ENCODE data around the gene SNX30. TPM values are rescaled to one million over a fixed set of nuclear protein-coding genes. Genes with fewer than 3 reads are reported as not detected.

Gene SNX30
- total and polyA plus RNA-seq, 4 donors: 18.1 to 31.8 (median 22.1) TPM

DNA sequence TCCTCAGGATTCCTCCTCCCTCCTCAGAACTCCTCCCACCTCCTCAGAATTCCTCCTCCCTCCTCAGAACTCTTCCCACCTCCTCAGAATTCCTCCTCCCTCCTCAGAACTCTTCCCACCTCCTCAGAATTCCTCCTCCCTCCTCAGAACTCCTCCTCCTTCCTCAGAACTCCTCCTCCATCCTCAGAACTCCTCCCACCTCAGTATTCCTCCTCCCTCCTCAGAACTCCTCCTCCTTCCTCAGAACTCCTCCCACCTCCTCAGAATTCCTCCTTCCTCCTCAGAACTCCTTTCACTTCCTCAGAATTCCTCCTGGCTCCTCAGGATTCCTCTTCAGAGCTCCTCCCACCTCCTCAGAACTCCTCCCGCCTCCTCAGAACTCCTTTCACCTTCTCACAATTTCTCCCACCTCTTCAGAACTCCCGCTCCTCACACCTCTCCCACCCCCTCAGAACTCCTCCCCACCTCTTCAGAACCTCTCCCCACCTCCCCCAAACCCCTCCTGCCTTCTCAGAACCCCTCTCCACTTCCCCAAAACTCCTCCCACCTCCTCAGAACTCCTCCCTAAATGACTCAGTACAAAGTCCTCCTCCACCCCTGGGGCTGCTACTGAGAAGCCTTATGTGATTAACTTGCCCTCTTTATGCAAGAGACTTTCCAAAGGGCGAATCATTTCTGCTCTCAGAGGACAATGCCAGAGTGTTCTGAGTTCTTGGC is 116.9 kb downstream of the SNX30 start:
- no peak for DNase-seq (ENCODE audit: low read depth in 4 of 6, low spot score in 6 of 6)
- Histone ChIP-seq H3K4me3 (ENCODE audit: low read depth, low read length) (no peak overlapping the region), H3K36me3 (ENCODE audit: control insufficient read depth, insufficient read depth, low read length) (peaks cover 26% of the 10 kb centered on the region), H3K27ac (ENCODE audit: low read depth, low read length) (no peak overlapping the region), H3K9me3 (ENCODE audit: control insufficient read depth, insufficient read depth, low read length) (no peaks in the 10 kb centered on the region), H3K27me3 (ENCODE audit: control insufficient read depth, insufficient read depth, low read length) (no peaks in the 10 kb centered on the region), H3K4me1 (ENCODE audit: control insufficient read depth, insufficient read depth, low read length) (peaks cover 4% of the 10 kb centered on the region)
- 47% methylated on average over 2 of the region's 3 CpGs for WGBS (ENCODE audit: insufficient coverage)

DNA sequence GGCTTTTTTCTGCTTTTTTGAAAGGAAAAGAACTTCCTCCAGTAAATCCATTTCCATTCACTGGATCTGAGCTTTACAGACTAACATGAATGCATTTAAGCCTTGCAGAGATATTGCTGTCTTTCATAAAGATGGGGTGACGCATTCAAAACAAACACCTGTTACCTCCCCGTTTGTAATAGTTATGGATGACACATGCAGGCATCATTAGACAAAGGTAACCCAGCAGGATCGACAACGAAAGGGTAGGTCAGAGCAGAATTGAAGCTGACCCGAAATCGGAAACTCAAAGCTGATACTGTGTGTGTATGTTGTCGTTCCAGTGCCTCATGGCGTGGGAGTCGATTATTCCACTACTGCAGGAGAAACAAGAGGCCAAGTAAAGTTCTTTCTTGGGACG is 117.9 kb downstream of the SNX30 start:
- no peaks in the 10 kb centered on the region for H3K9me3 ChIP-seq (ENCODE audit: control insufficient read depth, insufficient read depth, low read length)
- H3K4me1 ChIP-seq (ENCODE audit: control insufficient read depth, insufficient read depth, low read length): peaks cover 4% of the 10 kb centered on the region
- H3K27ac ChIP-seq (ENCODE audit: low read depth, low read length): no peak overlapping the region
- peaks cover 26% of the 10 kb centered on the region for H3K36me3 ChIP-seq (ENCODE audit: control insufficient read depth, insufficient read depth, low read length)
- no peaks in the 10 kb centered on the region for H3K27me3 ChIP-seq (ENCODE audit: control insufficient read depth, insufficient read depth, low read length)
- H3K4me3 ChIP-seq (ENCODE audit: low read depth, low read length): no peak overlapping the region
- DNase-seq (ENCODE audit: low read depth in 4 of 6, low spot score in 6 of 6): no peak
- 93% methylated on average over 10 of the region's 10 CpGs for WGBS (ENCODE audit: insufficient coverage)

DNA sequence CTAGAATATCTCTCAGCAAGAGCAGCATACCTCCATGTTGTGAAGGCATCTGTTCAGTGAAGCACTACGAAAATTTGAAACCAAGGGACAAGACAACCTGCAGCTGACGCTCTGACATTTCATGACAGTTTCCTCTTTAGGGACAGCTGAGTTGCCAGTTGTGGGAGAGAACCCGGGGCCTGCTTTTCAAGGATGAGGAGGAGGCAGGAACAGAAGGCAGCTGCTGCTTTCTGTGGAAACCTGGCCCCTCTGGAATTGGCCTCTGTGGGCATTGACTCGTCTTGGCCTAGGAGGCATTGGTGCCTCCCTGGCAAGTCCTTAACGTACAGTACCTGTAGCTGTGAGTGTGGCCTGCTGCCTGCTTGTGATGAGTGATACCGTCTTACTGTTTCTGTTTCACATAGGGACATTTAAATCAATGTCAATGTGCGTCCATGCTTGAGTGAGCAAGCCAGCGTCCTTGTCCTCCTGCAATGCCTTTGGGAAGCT is 118.5 kb downstream of the SNX30 start:
- Histone ChIP-seq H3K27me3 (ENCODE audit: control insufficient read depth, insufficient read depth, low read length) (no peaks in the 10 kb centered on the region), H3K4me1 (ENCODE audit: control insufficient read depth, insufficient read depth, low read length) (peaks cover 4% of the 10 kb centered on the region), H3K27ac (ENCODE audit: low read depth, low read length) (no peak overlapping the region), H3K36me3 (ENCODE audit: control insufficient read depth, insufficient read depth, low read length) (peaks cover 26% of the 10 kb centered on the region), H3K4me3 (ENCODE audit: low read depth, low read length) (no peak overlapping the region), H3K9me3 (ENCODE audit: control insufficient read depth, insufficient read depth, low read length) (no peaks in the 10 kb centered on the region)
- WGBS (ENCODE audit: insufficient coverage): 54% methylated on average over 8 of the region's 8 CpGs
- DNase-seq (ENCODE audit: low read depth in 4 of 6, low spot score in 6 of 6): no peak

DNA sequence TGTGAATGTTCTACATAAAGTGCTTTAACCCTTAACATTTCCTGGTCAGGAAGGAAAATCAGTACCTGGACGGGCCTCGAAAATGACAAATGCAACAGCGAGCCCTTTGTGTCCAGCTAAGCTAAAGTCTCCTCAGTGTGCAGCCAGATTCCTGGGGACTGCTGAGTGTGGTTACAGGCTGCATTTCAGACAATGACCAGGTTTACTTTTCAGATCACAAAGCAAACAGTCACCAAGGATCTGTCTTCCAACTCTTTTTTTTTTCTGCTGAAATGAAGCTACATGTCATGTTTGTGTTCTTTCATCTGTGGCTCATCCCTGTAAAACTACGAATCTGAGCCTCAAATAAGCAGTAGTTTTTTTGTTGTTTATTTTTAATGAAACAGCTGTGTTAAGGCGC is 119.4 kb downstream of the SNX30 start:
- H3K4me3 ChIP-seq (ENCODE audit: low read depth, low read length): no peak overlapping the region
- peaks cover 20% of the 10 kb centered on the region for H3K36me3 ChIP-seq (ENCODE audit: control insufficient read depth, insufficient read depth, low read length)
- no peaks in the 10 kb centered on the region for H3K27me3 ChIP-seq (ENCODE audit: control insufficient read depth, insufficient read depth, low read length)
- no peaks in the 10 kb centered on the region for H3K9me3 ChIP-seq (ENCODE audit: control insufficient read depth, insufficient read depth, low read length)
- H3K27ac ChIP-seq (ENCODE audit: low read depth, low read length): no peak overlapping the region
- peaks cover 4% of the 10 kb centered on the region for H3K4me1 ChIP-seq (ENCODE audit: control insufficient read depth, insufficient read depth, low read length)
- no peak for DNase-seq (ENCODE audit: low read depth in 4 of 6, low spot score in 6 of 6)
- WGBS (ENCODE audit: insufficient coverage): 100% methylated on average over 2 of the region's 5 CpGs

DNA sequence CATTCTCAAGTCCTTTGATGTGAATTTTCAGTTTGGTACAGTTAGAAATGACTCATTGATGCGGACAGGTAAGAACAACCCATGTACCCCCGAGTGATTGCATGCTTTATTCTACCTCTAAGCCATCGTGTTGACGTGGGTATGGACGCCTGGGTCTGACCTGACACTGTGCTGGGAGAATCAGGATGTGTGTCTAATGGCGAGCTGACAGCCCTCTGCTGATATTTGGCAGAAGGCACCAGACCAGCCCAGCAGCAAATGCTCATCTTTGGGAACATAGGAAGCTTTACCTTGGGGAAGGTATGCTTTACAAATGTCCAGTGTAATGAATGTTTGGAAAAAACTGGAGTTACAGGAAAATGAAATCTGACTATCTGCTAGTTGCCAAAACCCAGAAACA is 120.0 kb downstream of the SNX30 start:
- H3K27ac ChIP-seq (ENCODE audit: low read depth, low read length): no peak overlapping the region
- peaks cover 4% of the 10 kb centered on the region for H3K4me1 ChIP-seq (ENCODE audit: control insufficient read depth, insufficient read depth, low read length)
- H3K36me3 ChIP-seq (ENCODE audit: control insufficient read depth, insufficient read depth, low read length): peaks cover 16% of the 10 kb centered on the region
- no peak for DNase-seq (ENCODE audit: low read depth in 4 of 6, low spot score in 6 of 6)
- no peaks in the 10 kb centered on the region for H3K27me3 ChIP-seq (ENCODE audit: control insufficient read depth, insufficient read depth, low read length)
- WGBS (ENCODE audit: insufficient coverage): 90% methylated on average over 4 of the region's 6 CpGs
- no peaks in the 10 kb centered on the region for H3K9me3 ChIP-seq (ENCODE audit: control insufficient read depth, insufficient read depth, low read length)
- H3K4me3 ChIP-seq (ENCODE audit: low read depth, low read length): no peak overlapping the region

DNA sequence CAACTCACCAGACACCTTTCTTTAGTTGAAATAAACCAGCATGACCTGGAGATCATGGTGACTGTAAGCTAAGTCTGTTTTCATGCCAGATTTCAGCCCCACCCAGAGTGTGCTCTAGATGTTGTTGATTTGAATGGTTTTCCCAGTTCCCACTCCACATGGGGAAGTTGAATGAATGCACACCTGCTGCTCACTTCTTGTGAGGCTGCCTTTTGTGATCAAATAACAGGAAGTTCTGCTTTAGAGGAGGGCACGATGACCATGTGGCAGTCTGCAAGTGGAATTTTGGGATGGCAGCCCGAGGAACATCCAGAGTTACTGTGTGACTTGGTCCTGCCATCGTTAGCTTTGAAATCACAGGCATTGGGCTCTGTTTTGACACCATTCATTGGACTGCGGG is 121.5 kb downstream of the SNX30 start:
- Histone ChIP-seq H3K9me3 (ENCODE audit: control insufficient read depth, insufficient read depth, low read length) (no peaks in the 10 kb centered on the region), H3K4me1 (ENCODE audit: control insufficient read depth, insufficient read depth, low read length) (peaks cover 4% of the 10 kb centered on the region), H3K36me3 (ENCODE audit: control insufficient read depth, insufficient read depth, low read length) (peaks cover 12% of the 10 kb centered on the region), H3K27ac (ENCODE audit: low read depth, low read length) (no peak overlapping the region), H3K27me3 (ENCODE audit: control insufficient read depth, insufficient read depth, low read length) (no peaks in the 10 kb centered on the region), H3K4me3 (ENCODE audit: low read depth, low read length) (no peak overlapping the region)
- DNase-seq (ENCODE audit: low read depth in 4 of 6, low spot score in 6 of 6): no peak
- 46% methylated on average over 4 of the region's 4 CpGs for WGBS (ENCODE audit: insufficient coverage)

DNA sequence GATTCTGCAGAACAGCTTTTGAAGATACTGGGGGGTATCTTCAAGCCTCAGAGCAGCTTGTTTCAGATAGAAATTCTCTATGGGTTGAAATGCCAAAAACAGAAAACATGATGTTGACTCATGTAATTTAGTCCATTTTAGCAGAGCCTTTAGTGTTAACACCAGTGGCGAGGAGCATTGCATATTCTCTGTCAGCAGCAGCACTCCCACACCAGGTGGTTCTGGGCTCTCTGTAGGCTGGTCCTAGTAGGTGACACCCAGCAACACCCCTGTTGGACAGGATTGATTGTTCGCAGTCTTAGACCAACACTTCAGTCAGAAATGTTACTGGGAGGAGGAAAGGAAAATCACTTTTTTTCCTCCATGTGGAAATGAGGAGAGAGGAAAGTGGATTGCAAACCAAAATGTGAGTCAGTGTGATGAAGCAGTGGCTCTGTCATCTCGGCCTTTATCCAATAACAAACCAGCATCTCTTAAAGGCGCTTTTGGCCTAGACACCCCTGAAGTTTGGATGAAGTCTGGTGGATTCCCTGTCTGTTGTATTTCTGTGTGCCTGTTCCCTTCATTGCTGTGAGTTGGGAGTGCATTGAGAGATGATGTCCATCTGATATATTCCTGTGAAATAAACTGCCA is 123.3 kb downstream of the SNX30 start:
- 82% methylated on average over 1 of the region's 4 CpGs for WGBS (ENCODE audit: insufficient coverage)
- no peak for DNase-seq (ENCODE audit: low read depth in 4 of 6, low spot score in 6 of 6)
- Histone ChIP-seq H3K9me3 (ENCODE audit: control insufficient read depth, insufficient read depth, low read length) (no peaks in the 10 kb centered on the region), H3K4me3 (ENCODE audit: low read depth, low read length) (no peak overlapping the region), H3K27ac (ENCODE audit: low read depth, low read length) (no peak overlapping the region), H3K36me3 (ENCODE audit: control insufficient read depth, insufficient read depth, low read length) (peaks cover 7% of the 10 kb centered on the region), H3K27me3 (ENCODE audit: control insufficient read depth, insufficient read depth, low read length) (no peaks in the 10 kb centered on the region), H3K4me1 (ENCODE audit: control insufficient read depth, insufficient read depth, low read length) (no peaks in the 10 kb centered on the region)

DNA sequence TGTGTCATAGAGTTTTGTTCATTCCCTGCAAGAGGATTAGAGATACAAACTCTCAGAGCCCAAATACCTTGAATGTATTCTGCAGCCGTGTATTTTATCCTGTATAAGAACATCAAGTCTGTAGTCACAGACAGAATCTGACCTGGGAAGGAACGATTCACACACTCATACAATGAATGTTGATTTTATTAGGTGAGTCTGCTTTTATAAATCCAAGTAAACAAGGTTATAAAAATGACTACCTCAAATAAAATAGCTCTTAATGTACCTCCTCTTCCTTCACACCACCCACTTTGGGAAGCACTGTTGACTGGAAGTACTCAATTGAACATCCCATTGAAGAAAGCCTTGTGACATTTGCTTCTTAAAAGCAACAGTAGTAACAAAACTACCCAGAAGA is 128.2 kb downstream of the SNX30 start:
- no peak overlapping the region for H3K4me3 ChIP-seq (ENCODE audit: low read depth, low read length)
- H3K9me3 ChIP-seq (ENCODE audit: control insufficient read depth, insufficient read depth, low read length): no peaks in the 10 kb centered on the region
- peaks cover 9% of the 10 kb centered on the region for H3K36me3 ChIP-seq (ENCODE audit: control insufficient read depth, insufficient read depth, low read length)
- H3K4me1 ChIP-seq (ENCODE audit: control insufficient read depth, insufficient read depth, low read length): no peaks in the 10 kb centered on the region
- no peak overlapping the region for H3K27ac ChIP-seq (ENCODE audit: low read depth, low read length)
- H3K27me3 ChIP-seq (ENCODE audit: control insufficient read depth, insufficient read depth, low read length): no peaks in the 10 kb centered on the region
- no peak for DNase-seq (ENCODE audit: low read depth in 4 of 6, low spot score in 6 of 6)
- no CpG with 5 or more reads among the region's 2 CpGs for WGBS (ENCODE audit: insufficient coverage)

DNA sequence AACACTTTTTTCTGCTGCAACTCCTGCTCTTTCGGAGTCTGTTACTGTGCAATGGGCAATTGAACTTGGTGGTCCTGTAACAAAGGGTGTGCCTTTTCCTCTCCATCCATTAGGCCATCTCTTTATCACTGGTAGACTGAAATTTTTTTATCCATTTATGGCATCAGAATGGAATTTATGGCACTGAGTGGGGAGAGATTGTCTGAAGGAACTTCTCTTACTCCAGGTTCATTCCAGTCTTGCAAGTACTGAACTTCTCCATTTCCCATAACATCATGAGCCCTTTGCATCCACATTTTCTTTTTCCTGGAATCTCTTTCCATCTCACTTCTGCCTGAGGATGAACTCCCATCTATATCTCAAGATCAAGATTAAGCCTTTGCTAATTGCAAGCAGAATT is 130.1 kb downstream of the SNX30 start:
- no peak for DNase-seq (ENCODE audit: low read depth in 4 of 6, low spot score in 6 of 6)
- no CpG with 5 or more reads among the region's 1 CpG for WGBS (ENCODE audit: insufficient coverage)
- no peaks in the 10 kb centered on the region for H3K4me1 ChIP-seq (ENCODE audit: control insufficient read depth, insufficient read depth, low read length)
- no peaks in the 10 kb centered on the region for H3K27me3 ChIP-seq (ENCODE audit: control insufficient read depth, insufficient read depth, low read length)
- H3K27ac ChIP-seq (ENCODE audit: low read depth, low read length): no peak overlapping the region
- no peak overlapping the region for H3K4me3 ChIP-seq (ENCODE audit: low read depth, low read length)
- H3K36me3 ChIP-seq (ENCODE audit: control insufficient read depth, insufficient read depth, low read length): peaks cover 9% of the 10 kb centered on the region
- H3K9me3 ChIP-seq (ENCODE audit: control insufficient read depth, insufficient read depth, low read length): no peaks in the 10 kb centered on the region

DNA sequence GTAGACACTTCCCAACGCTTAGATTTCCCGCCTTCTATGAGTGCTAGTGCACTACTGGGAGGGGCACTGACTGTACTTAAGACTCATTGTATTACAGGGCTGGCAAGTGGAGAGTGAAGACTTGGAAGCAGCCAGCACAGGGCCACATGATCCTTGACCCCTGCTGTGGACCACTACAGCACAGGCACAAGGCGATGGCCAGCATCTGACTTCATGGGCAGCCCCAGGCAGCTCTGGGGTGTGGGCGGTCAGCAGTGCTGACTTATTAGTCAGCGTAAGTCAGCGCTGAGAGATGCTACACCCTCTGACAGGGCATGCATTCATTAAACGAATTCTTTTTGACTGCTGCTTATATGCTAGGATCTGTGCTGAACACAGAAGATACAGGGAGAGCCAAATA is 130.8 kb downstream of the SNX30 start:
- no peak overlapping the region for H3K4me3 ChIP-seq (ENCODE audit: low read depth, low read length)
- no peaks in the 10 kb centered on the region for H3K9me3 ChIP-seq (ENCODE audit: control insufficient read depth, insufficient read depth, low read length)
- 95% methylated on average over 6 of the region's 7 CpGs for WGBS (ENCODE audit: insufficient coverage)
- H3K4me1 ChIP-seq (ENCODE audit: control insufficient read depth, insufficient read depth, low read length): no peaks in the 10 kb centered on the region
- no peaks in the 10 kb centered on the region for H3K27me3 ChIP-seq (ENCODE audit: control insufficient read depth, insufficient read depth, low read length)
- H3K36me3 ChIP-seq (ENCODE audit: control insufficient read depth, insufficient read depth, low read length): peaks cover 6% of the 10 kb centered on the region
- no peak for DNase-seq (ENCODE audit: low read depth in 4 of 6, low spot score in 6 of 6)
- H3K27ac ChIP-seq (ENCODE audit: low read depth, low read length): no peak overlapping the region

Measured in spinal cord (tissue), 10 donors.